Epithelial cell of proximal tubule (primary cell): ENCODE data around the gene NACA2. TPM values are rescaled to one million over a fixed set of nuclear protein-coding genes. Genes with fewer than 3 reads are reported as not detected.

Experiments
- DNase-seq: peaks from one replicate; pipeline ENCODE4 v3.0.0-alpha.2; 2011; ENCODE audit warnings: low read depth
- H3K4me3 ChIP-seq: 2 replicates; pipeline ENCODE4 v1.5.1; 2011; ENCODE audit warnings: low read depth, mild to moderate bottlenecking, low read length
- CTCF ChIP-seq: conservative IDR thresholded peaks from 2 replicates; pipeline ENCODE4 v1.5.1; 2012; ENCODE audit warnings: low read depth, mild to moderate bottlenecking, low read length
- total RNA-seq: library from RNA; depleted of rRNA; stranded (reverse); fragments of >200 nt; gene quantifications from 2 replicates; pipeline ENCODE4 v1.2.3, GENCODE V29; 2015

Gene NACA2
- total RNA-seq = not detected in 2 replicates

GRCh38 chr17:61591018-61591417 is at the start of gene NACA2:
Gene NACA2 (minus strand): TSS chr17:61591219. CDS start chr17:61591180, 39 bp downstream.
- no peak for DNase-seq
- H3K4me3 ChIP-seq = no peak within 1 kb of the TSS
- no peak for TF ChIP-seq CTCF

DNA sequence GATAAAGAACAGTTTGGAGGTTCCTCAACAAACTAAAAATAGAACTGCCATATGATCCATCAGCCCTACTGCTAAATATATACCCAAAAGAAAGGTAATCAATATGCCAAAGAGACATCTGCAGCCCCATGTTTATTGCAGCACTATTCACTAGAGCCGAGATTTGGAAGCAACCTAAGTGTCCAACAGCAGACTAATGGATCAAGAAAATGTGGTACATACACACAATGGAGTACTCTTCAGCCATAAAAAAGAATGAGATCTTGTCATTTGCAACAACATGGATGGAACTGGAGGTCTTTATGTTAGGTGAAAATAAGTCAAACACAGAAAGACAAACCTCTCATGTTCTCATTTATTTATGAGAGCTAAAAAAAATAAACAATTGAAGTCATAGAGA is 48.8 kb upstream of the NACA2 start:
- DNase-seq = no peak
- H3K4me3 ChIP-seq = no peak overlapping the region
- no peak for TF ChIP-seq CTCF

DNA sequence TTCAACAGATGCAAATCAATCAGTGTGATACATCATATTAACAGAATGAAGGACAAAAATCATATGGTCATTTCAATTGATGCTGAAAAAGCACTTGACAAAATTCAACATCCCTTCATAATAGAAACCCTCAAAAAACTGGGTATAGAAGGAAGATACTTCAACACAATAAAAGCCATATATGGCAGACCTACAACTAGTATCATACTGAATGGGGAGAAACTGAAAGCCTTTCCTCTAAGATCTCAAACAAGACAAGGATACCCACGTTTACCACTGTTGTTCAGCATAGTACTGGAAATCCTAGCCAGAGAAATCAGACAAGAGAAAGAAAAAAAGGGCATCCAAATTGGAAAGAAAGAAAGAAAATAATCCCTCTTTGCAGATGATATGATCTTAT is 47.1 kb upstream of the NACA2 start:
- no peak for TF ChIP-seq CTCF
- DNase-seq = no peak
- no peak overlapping the region for H3K4me3 ChIP-seq

DNA sequence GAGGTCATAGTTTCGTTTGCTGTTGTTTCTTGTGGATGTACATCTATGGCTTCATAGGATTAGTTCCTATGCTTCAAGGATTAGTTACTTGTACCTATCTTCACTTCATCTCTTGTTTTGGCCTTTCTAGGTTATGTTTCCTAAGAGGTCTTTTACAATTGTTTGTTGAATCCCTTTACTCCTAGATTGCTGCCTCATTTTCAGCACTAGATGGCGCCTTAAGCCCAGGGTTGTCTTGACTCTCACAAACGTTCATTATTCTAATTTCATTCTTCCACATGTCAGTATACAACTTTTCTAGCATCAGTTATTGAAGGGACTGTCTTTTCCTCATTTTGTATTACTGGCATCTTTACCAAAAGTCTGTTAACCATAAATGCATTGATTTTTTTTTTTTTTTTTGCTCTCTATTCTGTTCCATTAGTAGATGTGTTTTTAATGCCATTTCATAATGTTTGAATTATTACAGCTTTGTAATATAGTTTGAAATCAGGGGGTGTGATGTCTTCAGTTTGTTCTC is 45.0 kb upstream of the NACA2 start:
- H3K4me3 ChIP-seq = no peak overlapping the region
- peak; percentile 87 for TF ChIP-seq CTCF

GRCh38 chr17:61634942-61635538 is 44.0 kb upstream of the NACA2 start:
- no peak for TF ChIP-seq CTCF
- no peak for DNase-seq
- H3K4me3 ChIP-seq = no peak overlapping the region

More for the DNA sequence above, 45.0 kb upstream of the NACA2 start:
- no peak for DNase-seq

- no peak for DNase-seq
- H3K4me3 ChIP-seq = no peak overlapping the region
- TF ChIP-seq CTCF = no peak
Measured at GRCh38 chr17:61634011-61634539, 43.1 kb upstream of the NACA2 start.

DNA sequence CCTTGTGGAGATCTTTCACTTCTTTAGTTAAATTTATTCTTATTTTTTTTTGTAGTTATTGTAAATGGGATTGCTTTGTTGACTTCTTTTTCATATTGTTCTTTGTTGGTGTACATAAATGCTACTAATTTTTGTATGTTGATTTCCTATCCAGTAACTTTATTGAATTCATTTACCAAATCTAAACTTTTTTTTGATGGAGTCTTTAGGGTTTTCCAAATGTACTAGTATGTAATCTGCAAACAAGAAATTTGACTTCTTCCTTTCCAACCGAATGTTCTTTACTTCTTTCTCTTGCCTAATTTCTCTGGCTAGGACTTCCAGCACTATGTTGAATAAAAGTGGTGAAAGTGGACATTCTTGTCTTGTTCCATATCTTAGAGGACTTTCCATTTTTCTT is 41.8 kb upstream of the NACA2 start:
- no peak for TF ChIP-seq CTCF
- no peak for DNase-seq
- H3K4me3 ChIP-seq = no peak overlapping the region
